Limb (tissue), 2 donors: ENCODE results near the gene RPEL1.
"Not testable (repeated sequence)": the region's sequence is repeated elsewhere in the genome, so short reads cannot be mapped to it uniquely, and the experiment has no call there.

Experiments used
- DNase-seq, 2 donors: peaks; one replicate each; pipeline ENCODE4 v3.0.0-alpha.2; 2016; ENCODE audit errors: extremely low spot score in 2 of 2

The RPEL1 gene

DNA sequence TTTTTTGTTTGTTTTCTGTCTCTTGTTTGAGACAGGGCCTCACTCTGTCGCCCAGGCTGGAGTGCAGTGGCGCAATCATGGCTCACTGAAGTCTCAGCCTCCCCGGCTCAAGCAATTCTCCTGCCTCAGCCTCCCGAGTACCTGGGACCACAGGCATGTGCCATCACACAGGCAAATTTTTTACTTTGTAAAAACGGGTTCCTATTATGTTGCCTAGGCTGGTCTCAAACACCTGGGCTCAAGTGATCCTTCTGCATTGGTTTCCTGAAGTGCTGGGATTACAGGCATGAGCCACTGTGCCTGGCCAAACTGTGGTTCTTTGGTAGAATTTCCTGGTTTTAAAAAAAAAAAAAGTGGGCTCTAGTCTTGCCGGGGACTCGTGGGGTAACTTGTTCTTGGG, at the start of gene RPEL1:
Gene RPEL1, plus strand, starts transcription at position 301 of the 400 bp plus-strand sequence. CDS start 110 bp downstream, outside the sequence.
- DNase-seq: not testable (repeated sequence)

DNA sequence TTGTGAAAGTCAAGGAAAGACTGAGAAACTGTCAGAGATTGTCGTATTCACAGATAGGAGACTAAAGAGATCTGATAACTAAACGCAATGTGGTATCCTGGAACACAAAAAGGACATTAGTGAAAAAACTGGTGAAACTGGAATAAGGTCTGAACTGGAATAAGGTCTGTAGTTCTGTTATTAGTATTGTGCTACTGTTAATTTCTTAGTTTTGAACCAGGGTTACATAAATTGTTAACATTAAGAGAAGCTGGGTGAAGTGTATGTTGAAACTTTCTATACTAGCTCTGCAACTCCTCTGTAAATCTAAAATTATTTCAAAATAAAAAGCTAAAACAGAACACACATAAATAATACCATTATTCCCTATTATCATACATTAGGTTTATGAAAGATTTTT, 49.2 kb upstream of the RPEL1 start:
- DNase-seq: no peak

DNA sequence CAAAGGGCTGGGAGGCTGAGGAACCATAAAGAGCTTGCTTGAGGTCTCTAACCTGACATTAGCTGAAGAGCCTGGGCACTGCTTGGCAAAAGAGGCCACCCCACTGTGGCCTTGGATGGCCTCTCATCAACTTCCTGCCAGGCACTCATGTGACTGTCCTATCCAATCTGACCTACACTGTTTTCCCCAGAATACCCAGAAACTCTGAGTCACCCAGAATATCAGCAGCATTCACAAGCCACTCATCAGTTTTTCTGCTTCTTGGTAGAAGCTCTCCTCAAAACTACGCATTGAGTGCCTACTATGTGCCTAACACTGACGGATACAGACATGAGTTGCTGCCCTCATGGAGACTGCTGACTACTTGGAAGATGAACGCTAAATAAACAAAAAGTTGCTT, 48.5 kb upstream of the RPEL1 start:
- no peak for DNase-seq

DNA sequence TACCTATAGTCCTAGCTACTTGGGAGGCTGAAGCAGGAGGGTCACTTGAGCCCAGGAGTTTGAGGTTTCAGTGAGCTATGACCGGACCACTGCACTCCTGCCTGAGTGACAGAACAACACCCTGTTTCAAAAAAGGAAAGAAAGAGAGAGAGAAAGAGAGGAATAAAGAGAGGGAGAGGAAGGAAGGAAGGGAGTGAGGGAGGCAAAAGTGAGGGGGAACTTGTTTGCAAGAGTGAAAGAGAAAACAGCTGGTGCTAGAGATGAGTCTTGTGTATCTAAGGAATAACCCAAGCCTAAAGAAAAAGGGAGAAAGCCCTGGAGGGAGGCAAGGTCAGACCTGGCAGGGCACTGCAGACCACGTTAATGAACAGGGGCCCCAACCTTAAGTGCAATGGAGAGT, 47.8 kb upstream of the RPEL1 start:
- DNase-seq: no peak

DNA sequence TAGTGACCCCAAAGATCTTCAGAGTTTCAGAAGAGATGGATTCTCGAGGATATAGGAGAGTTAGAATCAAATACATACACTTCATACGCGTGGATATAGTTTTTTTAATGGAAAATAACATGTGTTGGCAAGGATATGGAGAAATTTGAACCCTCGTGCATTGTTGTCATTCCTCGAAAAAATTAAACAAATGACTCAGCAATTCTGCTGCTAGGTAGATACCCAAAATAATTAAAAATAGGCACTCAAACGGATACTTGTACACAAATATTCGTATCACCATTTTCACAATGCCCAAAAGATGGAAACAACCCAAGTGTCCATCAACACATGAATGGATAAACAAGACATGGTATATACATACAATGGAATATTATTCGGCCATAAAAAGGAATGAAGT, 47.0 kb upstream of the RPEL1 start:
- DNase-seq: no peak

DNA sequence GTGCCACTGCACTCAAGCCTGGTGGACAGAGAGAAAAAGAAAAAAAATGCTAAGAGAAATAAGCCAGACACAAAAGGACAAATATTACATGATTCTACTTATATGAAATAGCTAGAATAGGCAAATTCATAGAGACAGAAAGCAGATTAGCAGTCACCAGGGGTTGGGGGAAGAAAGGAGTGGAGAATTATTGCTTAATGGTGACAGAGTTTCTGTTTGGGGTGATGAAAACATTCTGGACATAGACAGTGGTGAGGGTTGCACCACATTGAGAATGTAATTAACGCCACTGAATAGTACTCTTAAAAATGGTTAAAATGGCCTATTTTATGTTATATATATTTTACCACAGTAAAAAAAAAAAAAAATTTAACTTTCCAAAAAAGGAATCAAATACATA, 46.2 kb upstream of the RPEL1 start:
- no peak for DNase-seq

DNA sequence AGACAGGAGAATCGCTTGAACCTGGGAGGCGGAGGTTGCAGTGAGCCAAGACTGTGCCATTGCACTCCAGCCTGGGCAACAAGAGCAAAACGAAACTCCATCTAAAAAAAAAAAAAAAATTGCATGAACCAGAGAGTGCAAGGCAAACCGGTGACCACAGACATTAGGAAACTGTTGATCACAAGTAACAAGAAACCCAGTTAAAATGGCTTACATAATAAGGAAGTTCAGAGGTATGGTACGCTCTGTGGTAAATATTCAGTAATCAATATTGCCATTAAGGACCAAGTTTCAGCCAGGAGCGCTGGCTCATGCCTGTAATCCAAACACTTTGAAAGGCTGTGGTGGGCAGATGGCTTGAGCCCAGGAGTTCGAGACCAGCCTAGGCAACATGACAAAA, 43.4 kb upstream of the RPEL1 start:
- DNase-seq: no peak

DNA sequence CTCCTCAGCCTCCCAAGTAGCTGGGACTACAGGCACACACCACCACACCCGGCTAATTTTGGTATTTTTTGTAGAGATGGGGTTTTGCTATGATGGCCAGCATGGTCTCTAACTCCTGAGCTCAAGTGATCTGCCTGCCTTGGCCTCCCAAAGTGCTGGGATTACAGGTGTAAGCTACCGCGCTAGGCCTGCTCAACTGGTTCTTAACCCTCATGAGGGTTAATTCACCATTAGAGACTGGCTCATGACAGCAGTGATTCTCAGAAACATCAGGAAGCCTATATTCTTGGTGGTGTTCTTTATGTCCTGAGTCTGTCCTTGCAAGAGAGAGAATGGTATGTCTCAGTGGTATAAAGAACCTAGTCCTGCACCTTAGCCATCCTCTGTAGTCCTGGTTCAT, 42.2 kb upstream of the RPEL1 start:
- DNase-seq: no peak

DNA sequence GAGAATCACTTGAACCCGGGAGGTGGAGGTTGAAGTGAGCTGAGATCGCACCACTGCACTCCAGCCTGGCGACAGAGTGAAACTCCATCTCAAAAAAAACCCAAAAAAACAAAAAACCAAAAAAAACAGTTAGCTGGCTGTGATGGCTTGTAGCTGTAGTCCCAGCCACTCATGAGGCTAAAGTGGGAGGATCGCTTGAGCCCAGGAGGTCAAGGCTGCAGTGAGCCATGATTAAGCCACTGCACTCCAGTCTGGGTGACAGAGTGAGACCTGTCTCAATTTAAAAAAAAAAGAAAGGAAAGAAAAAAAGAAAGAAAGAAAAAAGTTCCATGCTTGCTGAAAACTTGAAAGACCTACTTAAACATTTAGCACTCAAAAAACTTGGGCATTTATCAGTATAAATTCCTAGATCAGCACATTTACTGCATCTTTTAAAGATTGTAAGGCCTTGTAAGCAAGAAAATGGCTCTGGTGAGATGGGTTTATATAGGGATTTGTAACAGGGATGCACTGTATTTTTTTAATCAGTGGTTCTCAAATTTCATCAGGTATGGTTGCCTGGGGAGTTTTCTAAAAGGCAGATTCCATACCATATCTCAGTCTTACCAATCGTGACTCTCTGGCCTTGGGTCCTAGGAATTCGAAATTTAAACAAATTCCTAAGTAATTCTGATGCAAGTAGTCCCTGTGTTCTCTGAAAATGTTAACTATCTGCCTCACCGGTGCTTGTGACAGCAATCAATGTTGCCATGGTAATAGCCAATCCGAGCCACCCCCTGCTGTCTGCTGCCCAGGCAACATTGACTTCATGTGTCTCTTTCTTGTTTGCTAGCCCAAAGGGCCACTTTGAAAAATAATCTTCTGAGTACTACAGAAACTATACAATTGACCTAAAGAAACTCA, 41.1 kb upstream of the RPEL1 start:
- DNase-seq: no peak

DNA sequence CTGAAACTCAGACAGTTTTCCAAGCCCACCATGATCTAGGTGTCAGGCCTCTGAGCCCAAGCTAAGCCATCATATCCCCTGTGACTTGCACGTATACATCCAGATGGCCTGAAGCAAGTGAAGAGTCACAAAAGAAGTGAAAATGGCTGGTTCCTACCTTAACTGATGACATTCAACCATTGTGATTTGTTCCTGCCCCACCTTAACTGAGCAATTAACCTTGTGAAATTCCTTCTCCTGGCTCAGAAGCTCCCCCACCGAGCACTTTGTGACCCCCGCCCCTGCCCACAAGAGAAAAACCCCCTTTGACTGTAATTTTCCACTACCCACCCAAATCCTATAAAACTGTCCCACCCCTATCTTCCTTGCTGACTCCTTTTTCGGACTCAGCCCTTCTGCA, 40.3 kb upstream of the RPEL1 start:
- DNase-seq: not testable (repeated sequence)

DNA sequence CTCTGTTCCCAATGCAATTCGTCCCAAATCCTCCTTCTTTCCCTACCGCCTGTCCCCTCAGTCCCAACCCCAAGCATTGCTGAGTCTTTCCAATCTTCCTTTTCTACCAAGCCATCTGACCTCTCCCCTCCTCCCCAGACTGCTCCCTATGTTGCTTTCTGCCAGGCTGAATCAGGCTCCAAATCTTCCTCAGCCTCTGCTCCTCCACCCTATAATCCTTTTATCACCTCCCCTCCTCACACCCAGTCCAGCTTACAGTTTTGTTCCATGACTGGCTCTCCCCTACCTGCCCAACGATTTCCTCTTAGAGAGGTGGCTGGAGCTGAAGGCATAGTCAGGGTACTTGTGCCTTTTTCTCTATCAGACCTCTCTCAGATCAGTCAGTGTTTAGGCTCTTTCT, 39.0 kb upstream of the RPEL1 start:
- not testable (repeated sequence) for DNase-seq

DNA sequence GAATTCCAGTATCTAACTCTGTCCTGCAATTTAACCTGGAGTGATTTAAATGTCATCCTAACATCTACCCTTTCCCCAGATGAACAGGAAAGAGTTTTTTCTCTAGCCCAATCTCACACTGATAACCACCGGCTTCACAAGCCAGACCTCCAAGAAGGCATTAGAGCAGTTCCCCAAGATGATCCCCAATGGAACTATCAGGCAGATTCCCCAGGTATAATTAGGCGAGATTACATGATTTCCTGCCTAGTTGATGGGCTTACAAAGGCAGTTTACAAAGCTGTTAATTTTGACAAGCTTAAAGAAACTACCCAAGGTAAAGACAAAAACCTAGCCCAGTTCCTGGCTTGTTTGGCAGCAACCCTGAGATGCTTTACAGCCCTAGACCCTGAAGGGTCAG, 38.5 kb upstream of the RPEL1 start:
- no peak for DNase-seq

DNA sequence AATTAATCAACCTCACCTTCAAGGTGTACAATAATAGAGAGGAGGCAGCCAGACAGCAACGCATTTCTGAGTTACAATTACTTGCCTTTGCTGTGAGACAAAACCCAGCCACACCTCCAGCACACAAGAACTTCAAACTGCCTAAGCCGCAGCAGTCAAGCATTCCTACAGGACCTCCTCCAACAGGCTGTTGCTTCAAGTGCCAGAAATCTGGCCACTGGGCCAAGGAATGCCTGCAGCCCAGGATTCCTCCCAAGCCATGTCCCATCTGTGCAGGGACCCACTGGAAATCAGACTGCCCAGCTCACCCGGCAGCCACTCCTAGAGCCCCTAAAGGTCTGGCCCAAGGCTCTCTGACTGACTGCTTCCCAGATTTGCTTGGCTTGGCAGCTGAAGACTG, 38.0 kb upstream of the RPEL1 start:
- not testable (repeated sequence) for DNase-seq

DNA sequence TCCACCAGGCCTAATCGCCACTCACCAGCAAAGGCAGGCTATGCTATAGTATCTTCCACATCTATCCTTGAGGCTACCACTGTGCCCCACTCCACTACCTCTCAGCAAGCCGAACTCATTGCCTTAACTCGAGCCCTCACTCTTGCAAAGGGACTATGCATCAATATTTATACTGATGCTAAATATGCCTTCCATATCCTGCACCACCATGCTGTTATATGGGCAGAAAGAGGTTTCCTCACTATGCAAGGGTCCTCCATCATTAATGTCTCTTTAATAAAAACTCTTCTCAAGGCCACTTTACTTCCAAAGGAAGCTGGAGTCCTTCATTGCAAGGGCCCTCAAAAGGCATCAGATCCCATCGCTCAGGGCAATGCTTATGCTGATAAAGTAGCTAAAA, 35.4 kb upstream of the RPEL1 start:
- DNase-seq: not testable (repeated sequence)

DNA sequence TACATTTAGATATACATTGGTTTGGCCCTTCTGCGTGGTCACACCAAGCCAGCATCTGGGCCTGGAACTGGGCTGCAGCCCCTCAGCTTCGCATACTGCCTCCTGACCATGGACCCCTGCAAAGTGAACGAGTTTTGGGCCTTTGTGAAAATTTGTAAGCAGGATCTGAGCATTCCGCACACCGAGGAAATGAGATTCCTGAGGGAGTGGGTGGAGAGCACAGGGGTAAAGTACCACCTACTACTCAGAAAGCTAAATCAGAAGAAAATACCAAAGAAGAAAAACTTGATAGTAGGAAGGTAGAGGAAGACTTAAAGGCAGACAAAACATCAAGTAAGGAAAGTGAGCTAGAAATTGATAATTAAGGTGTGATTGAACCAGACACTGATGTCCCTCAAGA, 30.1 kb upstream of the RPEL1 start:
- DNase-seq: no peak

DNA sequence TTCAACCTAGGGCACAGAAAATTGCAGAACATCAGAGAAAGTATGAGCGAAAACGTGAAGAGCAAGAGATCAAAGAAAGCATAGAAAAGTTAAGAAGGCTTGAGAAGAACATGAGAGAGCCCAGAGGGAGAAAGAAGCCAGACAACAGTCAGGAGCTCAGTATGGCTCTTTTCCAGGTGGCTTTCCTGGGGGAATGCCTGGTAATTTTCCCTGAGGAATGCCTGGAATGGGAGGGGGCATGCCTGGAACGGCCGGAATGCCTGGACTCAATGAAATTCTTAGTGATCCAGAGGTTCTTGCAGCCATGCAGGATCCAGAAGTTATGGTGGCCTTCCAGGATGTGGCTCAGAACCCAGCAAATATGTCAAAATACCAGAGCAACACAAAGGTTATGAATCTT, 29.3 kb upstream of the RPEL1 start:
- DNase-seq: not testable (repeated sequence)

DNA sequence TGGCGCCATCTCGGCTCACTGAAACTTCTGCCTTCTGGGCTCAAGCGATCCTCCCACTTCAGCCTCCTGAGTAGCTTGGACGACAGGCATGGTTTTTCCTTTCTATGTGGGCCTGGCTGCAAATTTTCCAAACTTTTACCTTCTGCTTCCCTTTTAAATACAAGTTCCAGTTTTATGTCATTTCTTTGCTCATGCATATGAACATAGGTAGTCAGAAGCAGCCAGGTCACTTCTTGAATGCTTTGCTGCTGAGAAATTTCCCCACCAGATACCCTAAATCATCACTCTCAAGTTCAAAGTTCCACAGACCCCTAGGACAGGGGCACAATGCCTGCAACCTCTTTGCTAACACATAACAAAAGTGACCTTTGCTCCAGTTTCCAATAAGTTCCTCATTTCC, 21.6 kb upstream of the RPEL1 start:
- no peak for DNase-seq

DNA sequence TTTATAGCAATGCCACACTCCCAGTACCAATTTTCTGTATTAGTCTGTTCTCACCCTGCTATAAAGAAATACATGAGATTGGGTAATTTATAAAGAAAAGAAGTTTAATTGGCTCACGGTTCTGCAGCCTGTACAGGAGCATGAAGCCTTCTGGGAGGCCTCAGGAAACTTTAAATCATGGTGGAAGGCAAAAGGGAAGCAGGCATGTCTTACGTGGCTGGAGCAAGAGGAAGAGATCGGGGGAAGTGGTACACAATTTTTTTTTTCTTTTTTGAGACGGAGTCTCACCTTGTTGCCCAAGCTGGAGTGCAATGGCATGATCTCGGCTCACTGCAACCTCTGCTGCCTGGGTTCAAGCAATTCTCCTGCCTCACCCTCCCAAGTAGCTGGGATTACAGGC, 21.0 kb upstream of the RPEL1 start:
- not testable (repeated sequence) for DNase-seq

DNA sequence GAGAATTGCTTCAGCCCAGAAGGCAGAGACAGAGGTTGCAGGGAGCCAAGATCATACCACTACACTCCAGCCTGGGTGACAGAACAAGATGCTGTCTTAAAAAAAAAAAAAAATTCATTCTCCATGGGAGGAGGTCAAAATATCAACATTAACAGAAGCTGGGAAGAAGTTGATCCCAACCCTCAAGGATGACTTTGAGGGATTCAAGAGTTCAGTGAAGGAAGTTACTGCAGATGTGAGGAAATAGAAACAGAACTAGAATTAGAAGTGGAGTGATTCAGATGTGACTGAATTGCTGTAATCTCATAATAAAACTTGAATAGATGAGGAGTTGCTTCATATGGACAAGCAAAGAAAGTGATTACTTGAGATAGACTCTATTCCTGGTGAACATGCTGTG, 19.7 kb upstream of the RPEL1 start:
- DNase-seq: no peak

DNA sequence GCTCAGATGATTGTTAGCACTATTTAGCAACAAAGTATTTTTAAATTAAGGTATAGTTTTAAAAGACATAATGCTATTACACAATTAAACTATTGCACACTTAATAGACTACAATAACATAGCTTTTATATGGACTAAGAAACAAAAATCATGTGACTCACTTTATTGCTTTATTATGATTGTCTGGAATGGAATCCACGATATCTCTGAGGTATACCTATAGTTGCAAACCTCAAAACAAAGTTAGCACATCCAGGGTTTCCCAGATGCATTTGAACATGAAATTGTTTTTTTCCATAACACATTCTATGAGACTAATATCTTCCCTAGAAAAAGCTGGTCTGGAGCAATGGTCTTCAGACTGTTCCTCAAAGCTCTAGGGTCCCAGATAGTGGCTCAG, 18.3 kb upstream of the RPEL1 start:
- DNase-seq: no peak

DNA sequence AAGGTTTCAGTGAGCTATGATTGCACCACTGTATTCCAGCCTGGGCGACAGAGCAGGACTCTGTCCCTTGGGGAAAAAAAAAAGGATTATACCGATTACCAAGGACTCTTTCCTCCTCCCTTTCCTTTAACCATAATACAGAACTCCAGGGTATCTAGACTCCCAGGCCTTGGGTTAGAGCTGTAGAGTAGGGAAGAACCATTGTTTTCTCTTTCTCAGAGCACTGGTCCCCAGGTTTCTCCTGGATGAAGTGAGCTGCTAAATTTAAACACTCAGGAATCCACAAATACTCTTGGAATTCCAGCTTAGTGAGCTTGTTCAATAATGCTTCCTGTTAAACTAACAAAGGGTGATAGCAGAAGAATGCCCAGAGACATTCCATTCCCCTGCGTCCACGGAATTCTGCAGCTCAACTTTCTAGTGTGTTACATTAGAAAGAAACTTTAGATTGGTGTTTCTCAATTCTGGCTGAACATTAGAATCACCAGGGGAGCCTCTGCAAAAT, 14.6 kb upstream of the RPEL1 start:
- DNase-seq: no peak

DNA sequence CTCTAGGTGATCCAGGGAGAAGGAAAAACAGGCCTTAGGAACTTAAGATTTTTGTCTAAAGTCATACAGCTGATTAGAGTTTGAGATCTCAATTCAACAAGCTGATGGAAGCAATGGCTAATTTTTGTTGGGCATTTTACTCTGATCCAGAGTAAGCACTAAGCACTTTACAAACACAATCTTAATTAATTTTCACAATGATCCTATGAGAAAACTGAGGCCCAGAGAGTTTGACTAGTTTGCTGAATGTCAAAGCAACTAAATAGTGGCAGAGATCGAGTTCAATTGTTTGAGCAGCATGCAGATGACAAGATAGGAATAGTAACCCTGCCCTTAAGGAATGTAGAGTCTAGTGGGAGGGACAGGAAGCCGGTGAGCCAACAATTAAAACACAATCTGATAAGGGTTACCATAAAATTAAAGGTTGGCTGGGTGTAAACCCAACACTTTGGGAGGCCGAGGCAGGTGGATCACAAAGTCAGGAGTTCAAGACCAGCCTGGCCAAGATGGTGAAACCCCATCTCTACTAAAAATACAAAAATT, 13.5 kb upstream of the RPEL1 start:
- DNase-seq: no peak
